NCI-H1436 (cell line): ENCODE measurements around the gene STXBP5.
"Not testable (repeated sequence)": the region's sequence is repeated elsewhere in the genome, so short reads cannot be mapped to it uniquely, and the experiment has no call there.

Source experiments
- DNase-seq: peaks from one replicate; lab custom pipeline; 2025; lab: John Stamatoyannopoulos, UW

STXBP5 gene

GRCh38 chr6:147297663-147298316 is 93.6 kb downstream of the STXBP5 start:
- DNase-seq, result no peak

- no peak for DNase-seq
These were observed 94.2 kb downstream of the STXBP5 start for GRCh38 chr6:147298461-147298860.

- DNase-seq, result no peak
These were observed 94.8 kb downstream of the STXBP5 start for GRCh38 chr6:147299035-147299434.

- DNase-seq, result no peak
These were observed 96.9 kb downstream of the STXBP5 start for GRCh38 chr6:147301070-147301469.

GRCh38 chr6:147304016-147304415 is 99.8 kb downstream of the STXBP5 start:
- DNase-seq, result no peak

- no peak for DNase-seq
These were observed 106.3 kb downstream of the STXBP5 start for GRCh38 chr6:147310521-147310920.

- DNase-seq, result no peak
These were observed 107.0 kb downstream of the STXBP5 start for GRCh38 chr6:147311218-147311617.

GRCh38 chr6:147321260-147321659 is 117.0 kb downstream of the STXBP5 start:
- DNase-seq, result no peak

- DNase-seq, result no peak
These were observed 118.3 kb downstream of the STXBP5 start for GRCh38 chr6:147322299-147323162.

GRCh38 chr6:147325557-147325956 is 121.3 kb downstream of the STXBP5 start:
- no peak for DNase-seq

GRCh38 chr6:147331401-147331800 is 127.2 kb downstream of the STXBP5 start:
- no peak for DNase-seq

- no peak for DNase-seq
These were observed 133.7 kb downstream of the STXBP5 start for GRCh38 chr6:147337921-147338320.

- DNase-seq, result no peak
These were observed 137.3 kb downstream of the STXBP5 start for GRCh38 chr6:147341486-147341885.

- no peak for DNase-seq
These were observed 141.7 kb downstream of the STXBP5 start for GRCh38 chr6:147345902-147346301.

- DNase-seq, result no peak
These were observed 143.1 kb downstream of the STXBP5 start for GRCh38 chr6:147347179-147347881.

GRCh38 chr6:147347882-147348575 is 143.8 kb downstream of the STXBP5 start:
- DNase-seq, result no peak

GRCh38 chr6:147361311-147361981 is 157.2 kb downstream of the STXBP5 start:
- DNase-seq, result no peak

GRCh38 chr6:147366290-147366689 is 162.1 kb downstream of the STXBP5 start:
- no peak for DNase-seq

- peak; percentile 3 for DNase-seq
These were observed 167.1 kb downstream of the STXBP5 start for GRCh38 chr6:147371325-147371724.

GRCh38 chr6:147372806-147373205 is 168.6 kb downstream of the STXBP5 start:
- DNase-seq, result no peak

- no peak for DNase-seq
These were observed 174.6 kb downstream of the STXBP5 start for GRCh38 chr6:147378819-147379218.

GRCh38 chr6:147380841-147381240 is 176.6 kb downstream of the STXBP5 start:
- DNase-seq, result not testable (repeated sequence)
